Urothelium cell line (cell line): ENCODE results near the gene NRG3.
"Not testable (repeated sequence)": the region's sequence is repeated elsewhere in the genome, so short reads cannot be mapped to it uniquely, and the experiment has no call there.

ENCODE experiments used
- DNase-seq: peaks from one replicate; pipeline ENCODE4 v3.0.0; 2011; ENCODE audit warnings: low spot score, mixed read lengths
- FAIRE-seq: peaks from 2 replicates; lab custom pipeline; 2011; peaks lifted over from hg19 to GRCh38; lab: Jason Lieb, UNC

The NRG3 gene

GRCh38 chr10:82645221-82645620, 770.2 kb downstream of the NRG3 start:
- DNase-seq (no peak), FAIRE-seq (no peak)

GRCh38 chr10:82653244-82654155, 778.5 kb downstream of the NRG3 start:
- no peak for FAIRE-seq
- no peak for DNase-seq

GRCh38 chr10:82660205-82660604, 785.2 kb downstream of the NRG3 start:
- FAIRE-seq = no peak
- no peak for DNase-seq

GRCh38 chr10:82660986-82661385, 786.0 kb downstream of the NRG3 start:
- FAIRE-seq (no peak), DNase-seq (no peak)

- no peak for DNase-seq
- no peak for FAIRE-seq
These were observed 786.7 kb downstream of the NRG3 start for GRCh38 chr10:82661701-82662100.

- FAIRE-seq (no peak), DNase-seq (no peak)
These were observed 793.4 kb downstream of the NRG3 start for GRCh38 chr10:82668221-82668895.

GRCh38 chr10:82674036-82674435, 799.0 kb downstream of the NRG3 start:
- no peak for DNase-seq
- no peak for FAIRE-seq

GRCh38 chr10:82677932-82678331, 802.9 kb downstream of the NRG3 start:
- FAIRE-seq = not testable (repeated sequence)

GRCh38 chr10:82678451-82678850, 803.5 kb downstream of the NRG3 start:
- not testable (repeated sequence) for FAIRE-seq

More at GRCh38 chr10:82677932-82678331, 802.9 kb downstream of the NRG3 start:
- DNase-seq = not testable (repeated sequence)

GRCh38 chr10:82680608-82681007, 805.6 kb downstream of the NRG3 start:
- peak; percentile 42 for FAIRE-seq

More at GRCh38 chr10:82678451-82678850, 803.5 kb downstream of the NRG3 start:
- DNase-seq = not testable (repeated sequence)

GRCh38 chr10:82683945-82684344, 809.0 kb downstream of the NRG3 start:
- DNase-seq = no peak
- no peak for FAIRE-seq

More at GRCh38 chr10:82680608-82681007, 805.6 kb downstream of the NRG3 start:
- no peak for DNase-seq

- DNase-seq (no peak), FAIRE-seq (no peak)
These were observed 810.1 kb downstream of the NRG3 start for GRCh38 chr10:82685087-82685486.

GRCh38 chr10:82691211-82691610, 816.2 kb downstream of the NRG3 start:
- DNase-seq (no peak), FAIRE-seq (no peak)

- FAIRE-seq (no peak), DNase-seq (no peak)
These were observed 817.5 kb downstream of the NRG3 start for GRCh38 chr10:82692458-82692857.

GRCh38 chr10:82721831-82722230, 846.8 kb downstream of the NRG3 start:
- no peak for FAIRE-seq

GRCh38 chr10:82722273-82722672, 847.3 kb downstream of the NRG3 start:
- FAIRE-seq (no peak), DNase-seq (no peak)

More at GRCh38 chr10:82721831-82722230, 846.8 kb downstream of the NRG3 start:
- DNase-seq = no peak

- FAIRE-seq (no peak), DNase-seq (no peak)
These were observed 861.3 kb downstream of the NRG3 start for GRCh38 chr10:82736305-82736704.

- no peak for FAIRE-seq
These were observed 862.6 kb downstream of the NRG3 start for GRCh38 chr10:82737549-82737948.

GRCh38 chr10:82738592-82738991, 863.6 kb downstream of the NRG3 start:
- DNase-seq (no peak), FAIRE-seq (no peak)

More at GRCh38 chr10:82737549-82737948, 862.6 kb downstream of the NRG3 start:
- no peak for DNase-seq

GRCh38 chr10:82742478-82742877, 867.5 kb downstream of the NRG3 start:
- FAIRE-seq = no peak
- DNase-seq = peak; percentile 74

GRCh38 chr10:82742898-82743297, 867.9 kb downstream of the NRG3 start:
- FAIRE-seq = peak; percentile 63
- no peak for DNase-seq

- FAIRE-seq (no peak), DNase-seq (no peak)
These were observed 875.5 kb downstream of the NRG3 start for GRCh38 chr10:82750538-82750937.
